GM12864 (cell line): Measurements from ENCODE around the gene CRABP2.

ENCODE experiments used
- DNase-seq: peaks from one replicate; pipeline ENCODE4 v3.0.0-alpha.2; 2011; ENCODE audit warnings: low read depth
- H3K4me3 ChIP-seq: 2 replicates; pipeline ENCODE4 v1.5.1; 2011; ENCODE audit warnings: mild to moderate bottlenecking, low read depth, low read length, control low read depth
- TF ChIP-seq, protein P1 (sequence below): IDR thresholded peaks from 2 replicates; pipeline ENCODE4 v1.5.1; 2011; ENCODE audit warnings: low read depth, mild to moderate bottlenecking, moderate library complexity, low read length, control low read depth, inconsistent platforms; ENCODE audit errors: missing control alignments

The CRABP2 gene

GRCh38 chr1:156721131-156721530 lies 15.7 kb upstream of the CRABP2 start:
- TF ChIP-seq, protein P1, sequence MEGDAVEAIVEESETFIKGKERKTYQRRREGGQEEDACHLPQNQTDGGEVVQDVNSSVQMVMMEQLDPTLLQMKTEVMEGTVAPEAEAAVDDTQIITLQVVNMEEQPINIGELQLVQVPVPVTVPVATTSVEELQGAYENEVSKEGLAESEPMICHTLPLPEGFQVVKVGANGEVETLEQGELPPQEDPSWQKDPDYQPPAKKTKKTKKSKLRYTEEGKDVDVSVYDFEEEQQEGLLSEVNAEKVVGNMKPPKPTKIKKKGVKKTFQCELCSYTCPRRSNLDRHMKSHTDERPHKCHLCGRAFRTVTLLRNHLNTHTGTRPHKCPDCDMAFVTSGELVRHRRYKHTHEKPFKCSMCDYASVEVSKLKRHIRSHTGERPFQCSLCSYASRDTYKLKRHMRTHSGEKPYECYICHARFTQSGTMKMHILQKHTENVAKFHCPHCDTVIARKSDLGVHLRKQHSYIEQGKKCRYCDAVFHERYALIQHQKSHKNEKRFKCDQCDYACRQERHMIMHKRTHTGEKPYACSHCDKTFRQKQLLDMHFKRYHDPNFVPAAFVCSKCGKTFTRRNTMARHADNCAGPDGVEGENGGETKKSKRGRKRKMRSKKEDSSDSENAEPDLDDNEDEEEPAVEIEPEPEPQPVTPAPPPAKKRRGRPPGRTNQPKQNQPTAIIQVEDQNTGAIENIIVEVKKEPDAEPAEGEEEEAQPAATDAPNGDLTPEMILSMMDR = no peak
- DNase-seq = no peak
- no peak overlapping the region for H3K4me3 ChIP-seq

DNA sequence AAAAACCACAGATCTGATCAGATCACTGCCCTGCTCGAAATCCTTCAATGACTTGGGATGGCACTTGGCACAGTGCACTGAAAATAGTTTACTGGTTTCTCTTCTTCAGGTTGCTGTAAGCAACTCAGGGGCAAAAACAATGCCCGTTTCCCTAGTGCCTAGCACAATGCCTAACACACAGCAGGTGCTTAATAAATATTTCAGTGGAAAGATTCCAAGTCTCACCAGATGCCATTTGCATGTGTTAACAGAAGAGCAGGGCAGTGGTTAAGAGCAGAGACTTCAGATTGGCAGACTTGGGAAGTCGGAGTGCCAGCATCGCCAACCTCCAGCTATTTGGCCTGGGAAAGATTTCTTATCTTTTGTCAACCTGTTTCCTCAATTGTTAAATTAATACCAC lies 12.0 kb upstream of the CRABP2 start:
- no peak for DNase-seq
- TF ChIP-seq, protein P1 = no peak
- no peak overlapping the region for H3K4me3 ChIP-seq

DNA sequence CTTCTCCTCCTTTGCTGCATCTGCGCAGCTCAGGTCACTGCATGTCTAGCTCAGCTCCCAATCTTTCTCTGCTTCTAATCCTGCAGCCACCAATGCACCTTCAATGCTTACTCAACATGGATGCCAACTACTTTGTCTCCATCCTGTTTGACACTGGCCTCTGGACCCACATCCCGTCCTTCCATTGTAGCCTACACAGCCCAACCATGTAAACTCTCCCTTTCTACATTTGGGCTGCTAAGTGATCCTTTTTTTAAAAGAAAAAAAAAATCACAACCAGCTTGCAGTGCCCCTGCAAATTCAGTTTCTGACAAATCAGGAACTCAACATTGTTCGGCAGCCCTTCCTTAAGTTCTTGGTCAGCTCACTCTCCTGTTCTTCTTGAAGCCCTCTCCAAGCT lies 9.4 kb upstream of the CRABP2 start:
- no peak for DNase-seq
- no peak overlapping the region for H3K4me3 ChIP-seq
- TF ChIP-seq, protein P1 = no peak

GRCh38 chr1:156712626-156713025 lies 7.2 kb upstream of the CRABP2 start:
- TF ChIP-seq, protein P1 = no peak
- DNase-seq = no peak
- H3K4me3 ChIP-seq = no peak overlapping the region

GRCh38 chr1:156711011-156711817 lies 5.8 kb upstream of the CRABP2 start:
- no peak overlapping the region for H3K4me3 ChIP-seq
- DNase-seq = no peak
- TF ChIP-seq, protein P1 = no peak

- TF ChIP-seq, protein P1 = no peak
- no peak for DNase-seq
Observed at GRCh38 chr1:156709757-156710489, 4.5 kb upstream of the CRABP2 start.

More at GRCh38 chr1:156709757-156710489, 4.5 kb upstream of the CRABP2 start:
- H3K4me3 ChIP-seq = no peak overlapping the region
